ENCODE measurements around the gene EML6.
"Not testable (repeated sequence)": the region's sequence is repeated elsewhere in the genome, so short reads cannot be mapped to it uniquely, and the experiment has no call there.

The EML6 gene

DNA sequence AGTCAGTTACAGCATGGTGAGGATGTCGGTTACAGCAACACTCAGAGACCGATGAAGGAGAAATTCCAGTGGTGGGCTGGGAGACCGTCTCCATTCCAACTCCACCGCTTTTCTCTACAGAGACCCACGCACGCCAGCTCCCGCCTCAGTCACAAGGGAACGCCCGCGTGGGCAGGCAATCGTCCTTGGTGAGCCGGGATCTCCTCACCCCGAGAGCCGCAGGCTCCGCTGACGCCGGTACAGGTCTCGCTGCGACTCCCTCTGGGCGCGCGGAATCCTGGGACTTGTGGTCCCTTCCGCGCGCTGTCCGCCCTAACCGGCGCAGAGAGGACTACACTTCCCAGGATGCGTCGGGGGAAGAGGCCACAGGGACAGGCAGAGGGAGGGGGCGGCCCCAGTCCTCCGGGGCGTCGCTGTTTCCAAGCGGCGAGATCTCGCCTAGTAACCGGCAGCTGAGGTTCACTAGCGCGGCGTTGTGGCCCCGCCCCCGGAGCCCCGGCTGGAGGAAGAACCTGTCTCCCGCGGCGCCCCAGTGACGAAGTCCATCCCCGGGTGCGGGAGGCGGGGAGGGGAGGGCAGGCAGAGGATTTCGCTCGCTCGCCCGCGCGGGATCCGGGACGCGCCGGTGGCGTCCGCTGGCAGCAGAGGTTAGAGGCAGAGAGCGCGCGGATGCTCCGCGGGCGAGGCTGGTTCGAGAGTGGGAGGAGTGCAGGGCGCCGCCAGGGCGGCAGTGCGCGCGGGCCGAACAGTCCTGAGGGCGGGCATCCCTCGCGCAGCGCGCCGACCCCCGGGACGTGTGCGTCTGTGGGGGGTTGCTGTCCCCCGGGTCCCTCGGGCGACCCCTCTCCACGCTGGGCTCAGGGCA, at the start of gene EML6:
EML6 (plus strand) TSS at position 532 of the 865 bp plus-strand sequence. CDS start 1,400 bp downstream, outside the sequence.
- DNase-seq = peak; percentile 95

DNA sequence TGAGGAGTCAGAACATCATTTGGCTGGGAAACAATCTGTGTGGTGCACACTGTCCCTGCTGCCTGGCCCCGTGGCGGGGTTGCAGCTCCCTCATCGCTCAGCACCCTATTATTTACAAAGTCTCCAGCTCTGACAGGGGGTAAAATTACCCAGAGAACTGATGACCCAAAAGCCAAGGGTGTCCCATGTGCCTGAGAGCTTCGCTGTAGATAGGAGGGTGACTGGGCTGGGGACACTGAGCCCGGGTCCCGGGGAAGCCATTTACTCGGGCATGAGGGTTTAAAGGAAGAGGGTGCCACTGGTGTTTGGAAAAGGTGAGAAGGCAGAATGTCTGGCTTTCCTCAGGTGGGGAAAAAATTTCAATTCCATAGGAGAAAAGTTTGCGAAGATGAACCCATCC, 48.2 kb upstream of the EML6 start:
- no peak for DNase-seq

DNA sequence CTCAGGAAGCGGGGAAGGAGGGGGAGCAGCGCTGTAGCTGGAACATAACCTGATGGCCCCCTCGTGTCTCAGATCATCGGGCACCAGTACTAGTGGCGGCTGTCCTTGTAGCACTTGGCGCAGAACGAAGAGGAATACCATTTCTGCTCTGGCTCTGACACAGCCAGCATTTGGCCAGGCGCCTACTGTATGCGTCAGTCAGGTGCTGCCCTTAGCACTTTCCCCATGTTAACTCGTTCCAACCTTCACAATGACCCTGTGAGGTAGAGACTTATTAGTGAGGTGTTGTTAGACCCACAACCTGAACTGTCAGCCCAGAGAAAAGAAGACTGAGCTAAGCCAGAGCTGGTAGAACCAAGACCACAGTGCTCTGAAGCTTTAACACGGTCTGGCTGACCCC, 47.7 kb upstream of the EML6 start:
- DNase-seq = no peak

DNA sequence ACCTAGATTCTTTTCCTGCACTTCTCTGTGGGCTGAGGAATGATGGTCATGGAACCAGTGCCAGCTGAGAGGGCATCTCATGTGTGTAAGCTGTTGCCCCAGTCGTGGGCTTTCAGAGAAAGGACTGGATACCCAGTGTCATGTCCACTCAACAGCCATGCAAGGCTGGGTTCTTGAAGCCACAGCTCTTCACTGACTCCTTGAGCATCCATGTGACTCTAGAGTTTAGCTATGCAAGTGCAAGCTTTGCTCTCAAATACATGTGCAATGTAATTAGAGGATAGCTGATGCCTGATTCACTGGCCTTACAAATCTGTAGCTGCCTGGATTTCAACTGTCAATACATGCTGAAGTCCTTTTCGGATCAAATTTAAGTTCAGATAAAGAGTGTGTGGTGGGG, 46.8 kb upstream of the EML6 start:
- DNase-seq = no peak

DNA sequence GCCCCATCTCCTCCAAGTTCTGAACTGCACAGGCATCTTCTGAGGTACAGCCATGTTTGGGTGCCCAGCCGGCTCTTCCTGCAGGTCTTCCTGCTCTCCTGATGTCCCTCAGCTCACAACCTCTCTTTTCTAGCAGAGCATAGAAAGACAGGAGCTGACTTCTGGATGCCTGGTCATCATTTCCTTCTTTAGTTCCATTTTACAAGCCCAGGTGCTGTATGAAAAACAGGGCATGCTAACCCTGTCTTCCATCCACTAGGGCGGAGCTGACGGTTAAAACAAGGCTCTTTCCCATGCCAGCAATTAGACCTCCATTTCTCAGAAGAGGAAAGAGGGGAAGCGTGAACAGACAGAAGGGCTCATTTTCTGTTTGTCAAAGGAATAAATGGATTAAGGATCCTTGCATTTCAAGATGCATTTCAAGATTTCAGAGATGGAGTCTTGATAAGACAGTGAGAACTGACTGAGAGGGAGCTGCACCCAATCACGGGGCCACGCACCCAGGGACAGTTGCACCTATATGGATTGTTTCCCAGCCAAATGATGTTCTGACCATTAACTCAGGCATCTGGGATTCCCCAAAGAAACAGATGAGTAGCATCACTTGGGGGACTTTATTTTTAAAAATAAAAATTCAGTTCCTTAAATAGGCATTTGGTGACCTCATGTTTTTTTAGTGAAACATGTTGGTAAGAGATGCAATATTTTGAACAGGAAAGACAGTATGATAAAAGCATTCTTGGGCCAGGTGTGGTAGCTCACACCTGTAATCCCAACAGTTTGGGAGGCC, 45.8 kb upstream of the EML6 start:
- DNase-seq = no peak

DNA sequence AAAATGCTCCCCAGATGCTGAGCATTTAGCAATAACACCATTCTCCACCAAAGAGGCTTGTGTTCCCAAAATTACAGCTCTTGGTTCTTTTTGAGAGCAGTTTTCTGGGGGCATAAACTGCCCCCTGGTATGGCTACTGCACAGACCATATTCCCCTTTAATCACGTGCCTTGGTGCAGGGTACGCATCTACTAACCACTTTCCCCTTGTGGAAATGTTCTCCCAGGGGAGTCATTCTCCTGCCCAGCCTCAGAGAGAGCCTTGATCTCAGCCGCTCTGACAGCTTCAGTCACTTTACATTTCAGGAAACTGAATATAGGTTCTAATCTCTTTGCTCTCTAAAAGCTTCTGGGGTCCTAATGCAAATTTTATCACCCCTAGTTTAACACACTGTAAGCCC, 44.7 kb upstream of the EML6 start:
- no peak for DNase-seq

DNA sequence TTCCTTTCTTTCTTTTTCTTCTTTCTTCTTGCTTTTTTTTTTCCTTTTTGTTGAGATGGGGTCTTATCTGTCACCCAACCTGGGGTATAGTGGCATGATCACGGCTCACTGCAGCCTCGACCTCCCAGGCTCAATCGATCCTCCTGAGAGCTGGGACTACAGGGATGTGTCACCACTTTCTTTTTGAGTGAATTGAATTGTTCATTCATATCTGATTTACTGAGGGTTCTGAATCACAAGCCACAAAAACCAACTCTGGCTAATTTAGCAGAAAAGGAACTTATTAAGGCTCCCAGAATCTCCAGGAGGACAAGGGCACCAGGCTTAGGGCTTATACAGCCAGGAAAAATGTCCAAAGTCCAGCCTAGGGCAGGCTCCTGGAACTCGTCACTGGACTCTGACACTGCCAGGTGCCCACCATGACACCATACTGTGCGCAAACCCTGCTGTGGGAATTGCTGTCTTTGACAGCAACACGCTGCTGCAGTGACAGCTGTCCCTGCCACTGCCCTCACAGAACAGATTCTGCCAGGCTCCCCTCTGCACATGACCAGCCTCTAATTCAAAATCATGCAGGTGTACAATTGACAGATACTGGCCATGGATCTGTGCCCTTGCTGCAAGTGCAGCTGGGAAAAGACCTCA, 42.9 kb upstream of the EML6 start:
- DNase-seq = peak; percentile 12

DNA sequence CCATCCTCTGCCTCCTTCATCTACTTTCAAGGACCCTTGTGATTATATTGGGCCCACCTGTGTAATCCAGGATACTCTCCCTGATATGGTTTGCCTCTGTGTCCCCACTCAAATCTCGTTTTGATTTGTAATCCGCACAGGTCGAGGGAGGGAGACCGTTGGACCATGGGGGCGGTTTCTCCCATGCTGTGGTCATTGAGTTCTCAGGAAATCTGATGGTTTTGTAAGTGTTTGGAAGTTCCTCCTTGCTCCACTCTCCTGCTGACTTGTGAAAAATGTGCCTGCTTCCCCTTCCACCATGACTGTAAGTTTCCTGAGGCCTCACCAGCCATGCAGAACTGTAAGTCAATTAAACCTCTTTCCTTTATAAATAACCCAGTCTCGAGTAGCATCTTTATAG, 42.0 kb upstream of the EML6 start:
- no peak for DNase-seq

DNA sequence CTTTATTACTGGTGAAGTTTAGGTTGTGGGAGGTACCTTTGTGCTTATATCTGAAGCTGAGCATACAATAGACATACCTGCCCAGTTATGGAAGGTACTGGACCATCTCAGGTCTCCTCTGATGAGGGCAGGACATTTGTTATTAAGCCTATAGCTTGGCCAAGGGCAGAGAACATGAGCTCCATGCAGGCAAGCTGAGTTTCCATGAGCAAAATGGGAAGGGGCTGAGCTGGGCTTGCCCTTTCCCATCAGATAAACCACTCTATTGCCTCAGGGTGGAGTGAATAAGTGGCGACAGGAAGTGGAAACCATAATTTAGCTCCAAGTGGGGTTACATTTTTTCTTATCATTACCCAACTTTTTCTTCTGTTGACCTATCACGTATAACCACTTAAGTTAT, 39.9 kb upstream of the EML6 start:
- no peak for DNase-seq

DNA sequence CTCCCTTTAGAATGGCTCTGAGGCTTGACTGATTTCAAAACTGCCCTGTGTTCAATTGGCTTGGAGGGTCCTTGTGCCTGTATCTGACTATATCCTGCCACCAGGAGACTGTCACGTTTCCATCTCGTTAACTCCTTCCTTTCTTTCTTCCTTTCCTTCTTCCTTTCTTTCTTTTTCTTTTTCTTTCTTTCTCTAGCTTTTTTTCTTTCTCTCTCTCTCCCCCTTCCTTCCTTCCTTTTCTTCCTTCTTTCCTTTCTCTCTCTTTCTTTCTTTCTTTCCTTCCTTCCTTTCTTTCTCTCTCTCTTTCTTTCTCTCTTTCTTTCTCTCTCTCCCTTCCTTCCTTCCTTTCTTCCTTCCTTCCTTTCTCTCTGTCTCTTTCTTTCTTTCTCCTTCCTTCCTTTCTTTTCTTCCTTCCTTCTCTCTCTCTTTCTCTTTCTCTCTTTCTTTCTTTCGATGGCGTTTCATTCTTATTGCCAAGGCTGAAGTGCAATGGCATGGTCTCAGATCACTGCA, 38.1 kb upstream of the EML6 start:
- no peak for DNase-seq

DNA sequence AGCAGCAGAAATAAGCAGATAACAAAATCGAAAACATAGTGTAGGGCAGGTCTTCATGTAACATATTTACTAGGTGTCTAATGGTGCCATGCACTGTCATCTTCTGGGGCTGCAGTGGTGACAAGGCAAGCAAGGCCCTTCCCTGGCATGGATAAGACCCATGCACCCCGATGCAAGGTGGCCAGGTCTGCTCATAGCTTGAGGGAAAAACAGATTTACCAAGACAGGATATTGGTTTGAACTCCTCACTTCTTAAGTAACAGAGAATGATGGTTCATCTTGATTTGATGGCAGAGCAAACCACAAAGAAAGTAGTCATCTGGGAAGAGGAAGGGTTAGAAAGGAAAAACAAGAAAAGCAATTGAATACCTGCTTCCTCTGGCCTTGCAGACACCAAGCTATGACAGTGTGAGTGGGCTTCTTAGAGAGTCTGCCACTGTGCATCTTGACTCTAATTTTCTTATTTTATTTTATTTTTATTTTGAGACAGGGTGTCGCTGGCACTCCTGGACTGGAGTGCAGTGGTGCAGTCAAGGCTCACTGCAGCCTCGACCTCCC, 35.8 kb upstream of the EML6 start:
- DNase-seq = no peak

DNA sequence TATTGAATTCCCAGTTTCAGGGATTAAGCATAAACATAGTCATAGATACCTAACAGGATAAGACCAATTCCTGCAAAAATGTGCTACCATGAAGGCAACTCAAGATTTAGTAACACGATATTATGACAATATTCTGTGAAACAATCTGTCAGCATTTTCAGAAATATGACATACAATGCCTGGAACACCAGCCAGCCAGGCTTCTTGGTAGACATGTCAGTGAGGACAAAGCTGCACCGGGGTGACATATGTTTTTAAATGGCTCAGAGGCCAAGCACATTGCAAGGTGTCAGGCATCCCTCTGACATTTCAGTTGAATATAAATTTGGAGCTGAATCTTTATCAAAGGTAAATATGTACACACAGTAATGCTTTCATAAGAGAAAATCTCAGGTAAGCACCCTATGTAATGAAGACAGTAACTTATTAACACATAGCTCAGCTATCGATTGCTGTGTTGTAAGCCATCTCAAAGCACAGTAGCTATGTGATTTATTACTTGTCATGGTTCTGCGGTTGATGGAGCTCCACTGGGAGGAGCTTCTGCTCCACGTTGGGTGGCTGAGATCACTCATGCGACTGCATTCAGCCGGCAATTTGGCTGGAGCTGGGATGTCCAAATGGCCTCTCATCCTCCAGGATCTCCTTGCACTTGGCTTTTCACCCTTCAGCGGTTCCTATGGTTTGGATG, 31.9 kb upstream of the EML6 start:
- no peak for DNase-seq

DNA sequence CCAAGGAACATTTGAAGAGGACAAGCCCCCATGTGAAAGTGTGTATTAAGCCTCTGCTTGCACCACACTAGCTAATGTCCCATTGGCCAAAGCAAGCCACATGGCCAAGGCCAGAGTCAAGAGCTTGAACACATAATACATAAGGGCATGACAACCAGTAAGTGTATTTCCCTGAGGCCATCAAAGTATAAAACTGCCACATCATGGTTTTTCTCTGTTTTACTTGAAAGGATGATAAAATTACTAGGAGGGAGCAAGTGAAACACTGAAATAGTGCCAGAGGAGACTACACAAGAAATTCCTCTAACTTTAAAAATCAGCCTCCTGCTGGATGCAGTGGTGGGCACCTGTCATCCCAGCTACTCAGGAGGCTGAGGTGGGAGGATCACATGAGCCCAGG, 30.9 kb upstream of the EML6 start:
- DNase-seq = no peak

DNA sequence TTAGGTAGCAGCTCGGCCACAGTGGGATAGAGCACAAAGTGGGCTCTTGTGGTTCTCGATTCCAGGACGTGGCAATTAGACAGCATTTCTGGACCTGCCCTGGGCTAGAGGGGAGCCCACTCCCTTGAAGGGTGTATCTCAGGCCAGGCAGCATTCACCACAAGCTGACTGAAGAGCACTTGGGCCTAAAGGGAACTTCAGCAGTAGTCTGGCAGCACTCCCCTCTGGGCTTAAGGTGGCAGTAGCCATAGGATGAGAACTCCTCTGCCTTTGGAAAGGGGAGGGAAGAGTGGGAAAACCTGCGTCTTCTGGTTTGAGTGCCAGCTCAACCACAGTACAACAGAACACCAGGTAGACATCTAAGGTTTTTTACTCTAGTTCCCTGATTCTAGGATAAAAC, 28.1 kb upstream of the EML6 start:
- DNase-seq = no peak

DNA sequence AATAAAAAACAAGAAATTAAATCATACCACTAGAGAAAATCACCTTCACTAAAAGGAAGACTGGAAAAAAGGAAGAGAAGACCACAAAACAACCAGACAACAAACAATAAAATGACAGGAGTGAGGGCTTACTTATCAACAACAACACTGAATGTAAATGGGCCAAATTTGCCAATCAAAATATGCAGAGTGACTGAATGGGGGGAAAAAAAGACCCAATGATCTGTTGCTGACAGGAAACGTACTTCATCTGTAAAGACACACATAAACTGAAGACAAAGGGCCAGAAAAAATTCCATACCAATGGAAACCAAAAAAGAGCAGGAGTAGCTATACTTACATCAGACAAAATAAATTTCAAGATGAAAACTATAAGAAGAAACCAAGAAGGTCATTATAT, 25.5 kb upstream of the EML6 start:
- DNase-seq = no peak

DNA sequence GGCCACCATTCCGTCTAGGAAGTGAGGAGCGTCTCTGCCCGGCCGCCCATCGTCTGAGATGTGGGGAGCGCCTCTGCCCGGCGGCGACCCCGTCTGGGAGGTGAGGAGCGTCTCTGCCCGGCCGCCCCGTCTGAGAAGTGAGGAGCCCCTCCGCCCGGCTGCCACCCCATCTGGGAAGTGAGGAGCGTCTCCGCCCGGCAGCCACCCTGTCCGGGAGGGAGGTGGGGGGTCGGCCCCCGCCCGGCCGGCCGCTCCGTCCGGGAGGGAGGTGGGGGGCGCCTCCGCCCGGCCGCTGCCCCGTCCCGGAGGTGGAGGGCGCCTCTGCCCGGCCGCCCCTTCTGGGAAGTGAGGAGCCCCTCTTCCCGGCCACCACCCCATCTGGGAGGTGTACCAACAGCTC, 24.5 kb upstream of the EML6 start:
- DNase-seq = not testable (repeated sequence)

DNA sequence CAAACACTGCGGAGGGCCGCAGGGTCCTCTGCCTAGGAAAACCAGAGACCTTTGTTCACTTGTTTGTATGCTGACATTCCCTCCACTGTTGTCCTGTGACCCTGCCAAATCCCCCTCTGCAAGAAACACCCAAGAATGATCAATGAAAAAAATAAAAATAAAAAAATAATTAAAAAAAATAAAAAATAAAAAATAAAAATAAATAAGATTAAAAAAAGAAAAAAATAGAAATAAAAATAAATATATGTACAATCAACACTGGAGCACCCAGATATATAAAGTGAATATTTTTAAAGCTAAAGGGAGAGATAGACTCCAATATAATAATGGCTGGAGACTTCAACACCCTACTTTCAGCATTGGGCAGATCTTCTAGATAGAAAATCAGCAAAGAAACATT, 23.8 kb upstream of the EML6 start:
- no peak for DNase-seq

DNA sequence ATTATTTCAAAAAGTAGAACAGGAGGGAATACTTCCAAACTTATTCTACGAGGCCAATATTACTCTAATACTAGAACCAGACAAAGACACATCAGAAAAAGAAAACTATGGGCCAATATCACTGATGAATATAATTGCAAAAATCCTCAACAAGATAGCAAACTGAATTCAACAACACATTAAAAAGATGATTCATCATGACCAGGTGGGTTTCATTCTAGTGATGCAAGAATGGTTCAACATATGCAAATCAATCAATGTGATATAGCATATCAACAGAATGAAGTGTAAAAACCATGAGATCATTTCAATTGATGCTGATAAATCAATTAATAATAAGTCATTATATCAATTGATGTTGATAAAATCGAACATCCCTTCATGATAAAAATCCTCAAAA, 22.4 kb upstream of the EML6 start:
- no peak for DNase-seq

DNA sequence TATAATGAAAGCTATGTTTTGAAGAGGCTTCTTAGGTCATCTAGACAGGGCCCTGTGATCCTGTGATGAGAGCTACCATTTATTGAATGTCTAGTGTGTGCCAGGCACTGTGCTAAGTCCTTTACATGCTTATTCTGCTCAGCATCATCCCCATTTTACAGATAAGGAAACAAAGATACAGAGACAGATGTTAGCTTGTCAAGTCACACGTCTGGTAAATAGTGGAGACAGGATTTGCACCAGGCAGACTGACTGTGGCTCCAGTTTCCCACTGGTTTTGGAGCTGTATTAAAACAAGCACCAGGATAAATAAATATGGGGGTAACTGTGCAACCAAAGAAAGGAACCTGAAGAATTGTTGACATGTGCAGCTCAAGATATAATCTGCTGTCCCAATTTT, 19.2 kb upstream of the EML6 start:
- DNase-seq = no peak

DNA sequence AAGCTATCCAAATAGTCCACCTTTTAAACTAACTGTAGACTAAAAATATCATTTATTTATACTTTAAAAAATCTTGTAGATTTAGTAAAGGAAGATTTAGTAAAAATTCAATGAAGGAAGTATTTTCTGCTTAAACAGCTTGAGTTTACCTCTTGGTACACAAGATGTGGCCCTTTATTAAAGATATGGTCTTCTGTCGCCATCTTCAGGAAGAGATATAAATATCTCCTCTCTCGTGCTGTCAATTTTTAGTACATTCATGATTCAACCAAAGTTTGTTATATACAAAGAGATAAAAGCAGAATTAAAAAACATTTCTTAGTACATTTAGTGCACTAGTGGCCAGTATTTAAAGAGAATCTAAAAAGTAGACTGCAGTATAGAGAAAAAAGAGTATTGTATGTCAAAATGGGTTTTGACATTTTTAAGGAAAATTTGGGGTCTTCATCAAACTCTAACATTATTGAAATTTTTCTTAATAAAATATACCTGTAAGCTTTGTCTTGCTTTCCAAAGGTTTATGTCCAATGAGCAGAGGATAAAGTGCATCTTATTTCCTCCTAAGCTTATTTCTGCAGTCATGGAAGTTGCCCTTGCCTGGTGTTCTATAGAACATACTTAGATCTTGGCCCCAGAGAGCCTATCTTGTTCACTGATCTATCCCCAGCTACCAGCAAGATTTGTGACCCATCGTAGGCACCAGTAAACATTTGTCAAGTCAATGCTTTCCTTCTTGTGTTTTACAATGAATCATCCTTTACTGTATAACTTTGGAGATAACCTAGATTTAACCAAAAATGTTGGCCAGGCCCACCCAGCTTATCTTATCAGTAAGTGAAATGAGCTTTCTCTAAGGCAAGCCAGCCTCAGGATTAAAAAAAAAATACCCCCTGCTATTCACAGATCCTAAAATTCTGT, 18.5 kb upstream of the EML6 start:
- DNase-seq = peak; percentile 22

DNA sequence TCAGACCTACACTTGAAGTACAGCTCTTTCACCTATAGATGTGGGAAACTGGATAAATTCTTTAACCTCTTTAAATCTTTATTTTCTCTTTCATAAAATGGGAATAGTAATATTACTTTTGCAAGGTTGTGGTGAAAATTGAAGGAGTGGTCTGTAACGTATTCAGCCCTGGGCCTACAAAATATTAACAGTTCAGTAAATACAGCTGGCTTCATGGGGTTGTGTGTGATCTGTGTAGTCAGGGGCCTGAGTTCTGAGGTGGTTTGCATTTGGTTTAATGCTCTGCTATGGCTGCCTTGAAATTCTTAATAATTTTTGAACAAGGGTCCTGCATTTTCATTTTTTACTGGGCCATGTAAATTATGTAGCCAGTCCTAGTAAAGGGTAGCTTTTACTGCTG, 16.8 kb upstream of the EML6 start:
- DNase-seq = no peak
